ENCODE measurements around the gene CDC42BPB. TPM values are rescaled to one million over a fixed set of nuclear protein-coding genes. Genes with fewer than 3 reads are reported as not detected.

CDC42BPB gene
- 100 to 1,000 TPM in 1 of 9 donors, 10 to 100 TPM in 8; 44.0 to 108 (median 79.3) TPM for total RNA-seq
- 10 to 100 TPM; 41.1 to 64.4 (median 49.9) TPM for polyA plus RNA-seq
- long read RNA-seq, donor 1, full-length matches to known transcripts, result 1 of 1 reads
- long read RNA-seq, donor 1, partial matches to known transcripts, result 0 of 1 reads
- long read RNA-seq, donor 1, other reads (novel, unspliced or antisense), result 0 of 1 reads
- long read RNA-seq, donor 2, partial matches to known transcripts, result 7 of 7 reads
- long read RNA-seq, donor 2, other reads (novel, unspliced or antisense), result 0 of 7 reads
- long read RNA-seq, donor 3, partial matches to known transcripts, result 0 of 1 reads
- long read RNA-seq, donor 3, other reads (novel, unspliced or antisense), result 0 of 1 reads
- long read RNA-seq, donor 4, partial matches to known transcripts, result 1 of 2 reads
- long read RNA-seq, donor 4, other reads (novel, unspliced or antisense), result 1 of 2 reads
- long read RNA-seq, donor 5, partial matches to known transcripts, result 2 of 8 reads
- long read RNA-seq, donor 5, other reads (novel, unspliced or antisense), result 6 of 8 reads
- long read RNA-seq, donor 6, partial matches to known transcripts, result 1 of 1 reads
- long read RNA-seq, donor 6, other reads (novel, unspliced or antisense), result 0 of 1 reads
- long read RNA-seq, donor 7, result 0 reads
- long read RNA-seq, donor 8, full-length matches to known transcripts, result 2 of 2 reads
- long read RNA-seq, donor 8, partial matches to known transcripts, result 0 of 2 reads
- long read RNA-seq, donor 8, other reads (novel, unspliced or antisense), result 0 of 2 reads
- long read RNA-seq, donor 9, partial matches to known transcripts, result 5 of 5 reads
- long read RNA-seq, donor 9, other reads (novel, unspliced or antisense), result 0 of 5 reads
- long read RNA-seq, donor 10, result 0 reads

- H3K9me3 ChIP-seq (replicated peaks in 1 of 3), result no peaks in the 10 kb centered on the region
- 0 to 4% (median 1%) methylated on average over 17 to 107 of the region's 113 CpGs; no CpG with 5 or more reads in 1 of the 4 donors for WGBS, 4 donors
- H3K4me1 ChIP-seq (replicated peaks in 1 of 2), result peaks cover 27 to 35% of the 10 kb centered on the region in 2 donors
- DNase-seq, result peak; percentile 88 to 92 (median 91)
- intact Hi-C loops (cut with DNase I), result no loop called here
- no peaks in the 10 kb centered on the region for H3K27me3 ChIP-seq
- peak in 1 of 6 experiments; percentile 13 for TF ChIP-seq CTCF (IDR thresholded peaks at IDR 0.05)
- TF ChIP-seq POLR2A (IDR thresholded peaks at IDR 0.05), result peak; percentile 41 to 54
- H3K4me3 ChIP-seq, result peak within 1 kb of the TSS; percentile 68 to 96 (median 86)
- H3K27ac ChIP-seq, result peak within 1 kb of the TSS; percentile 60 to 99 (median 89)
- H3K36me3 ChIP-seq (replicated peaks in 1 of 2), result no peaks in the 10 kb centered on the region
Measured at GRCh38 chr14:103057372-103058163, at the start of gene CDC42BPB. TSS of gene CDC42BPB (minus strand) at chr14:103057549. CDS start at chr14:103057173, 376 bp downstream.

GRCh38 chr14:103105580-103106150, 48.3 kb upstream of the CDC42BPB start:
- 47 to 78% (median 65%) methylated on average over 4 to 9 of the region's 9 CpGs for WGBS, 4 donors
- DNase-seq, result no peak
- H3K9me3 ChIP-seq (replicated peaks in 1 of 3), result no peaks in the 10 kb centered on the region
- H3K27ac ChIP-seq, result no peak overlapping the region
- H3K4me1 ChIP-seq (replicated peaks in 1 of 2), result peaks cover 17 to 27% of the 10 kb centered on the region in 2 donors
- H3K36me3 ChIP-seq (replicated peaks in 1 of 2), result no peaks in the 10 kb centered on the region
- no peak for TF ChIP-seq POLR2A (IDR thresholded peaks at IDR 0.05)
- TF ChIP-seq CTCF (IDR thresholded peaks at IDR 0.05), result peak in 1 of 6 experiments; percentile 8
- peaks cover 17% of the 10 kb centered on the region for H3K27me3 ChIP-seq
- H3K4me3 ChIP-seq, result no peak overlapping the region
- intact Hi-C loops (cut with DNase I), result loop anchor here (2.0 kb wide), 3 partner anchors 35 to 187 kb away; no protein-coding TSS in a partner anchor

GRCh38 chr14:103104654-103105452, 47.5 kb upstream of the CDC42BPB start:
- peaks cover 11 to 19% of the 10 kb centered on the region in 2 donors for H3K4me1 ChIP-seq (replicated peaks in 1 of 2)
- no peak overlapping the region for H3K27ac ChIP-seq
- no peak overlapping the region for H3K4me3 ChIP-seq
- H3K27me3 ChIP-seq, result peaks cover 17% of the 10 kb centered on the region
- intact Hi-C loops (cut with DNase I), result loop anchor here (2.0 to 5.0 kb wide), 4 partner anchors 36 to 188 kb away; no protein-coding TSS in a partner anchor
- H3K9me3 ChIP-seq (replicated peaks in 1 of 3), result no peaks in the 10 kb centered on the region
- TF ChIP-seq CTCF (IDR thresholded peaks at IDR 0.05) (peak; percentile 90 to 98 (median 96)), POLR2A (IDR thresholded peaks at IDR 0.05) (no peak)
- WGBS, 4 donors, result 7 to 12% (median 9%) methylated on average over 19 to 59 of the region's 59 CpGs
- no peaks in the 10 kb centered on the region for H3K36me3 ChIP-seq (replicated peaks in 1 of 2)
- DNase-seq, result peak in 6 of 7 donors; percentile 57 to 73 (median 68)
